ENCODE results near the gene ITGB6.

- peak in 5 of 7 experiments; percentile 55 to 73 (median 68) for TF ChIP-seq CTCF (IDR thresholded peaks at IDR 0.05)
- no peak for TF ChIP-seq POLR2A (IDR thresholded peaks at IDR 0.05)
- peak in 1 of 3 donors; percentile 27 for TF ChIP-seq POLR2AphosphoS5 (IDR thresholded peaks at IDR 0.05)
Observed at GRCh38 chr2:160210599-160211138, 10.6 kb upstream of the ITGB6 start.

Data from stomach (tissue), 4 donors.